ENCODE data around the gene TSPYL2.

TSPYL2 gene

GRCh38 chrX:53081925-53082772 is at the start of gene TSPYL2:
Gene TSPYL2, plus strand, starts transcription at chrX:53082367. Its CDS starts 132 bp downstream, at chrX:53082499.
- peak; percentile 97 for DNase-seq

- no peak for DNase-seq
These were observed 46.0 kb upstream of the TSPYL2 start for GRCh38 chrX:53036149-53036548.

- no peak for DNase-seq
These were observed 42.9 kb upstream of the TSPYL2 start for GRCh38 chrX:53039236-53039635.

GRCh38 chrX:53044995-53045394 is 37.2 kb upstream of the TSPYL2 start:
- DNase-seq, result no peak

GRCh38 chrX:53047228-53047627 is 34.9 kb upstream of the TSPYL2 start:
- DNase-seq, result no peak

GRCh38 chrX:53048169-53049126 is 33.7 kb upstream of the TSPYL2 start, which contains the start of gene GPR173:
Gene GPR173, plus strand, starts transcription at chrX:53048789. Its CDS starts 27,833 bp downstream, at chrX:53076622.
- DNase-seq, result peak; percentile 48

GRCh38 chrX:53049127-53049517 is 33.0 kb upstream of the TSPYL2 start:
- no peak for DNase-seq

- DNase-seq, result no peak
These were observed 31.3 kb upstream of the TSPYL2 start for GRCh38 chrX:53050841-53051240.

- DNase-seq, result no peak
These were observed 26.8 kb upstream of the TSPYL2 start for GRCh38 chrX:53055244-53055849.

- DNase-seq, result no peak
These were observed 25.9 kb upstream of the TSPYL2 start for GRCh38 chrX:53056292-53056691.

- no peak for DNase-seq
These were observed 17.1 kb upstream of the TSPYL2 start for GRCh38 chrX:53065104-53065503.

- no peak for DNase-seq
These were observed 11.1 kb upstream of the TSPYL2 start for GRCh38 chrX:53071064-53071463.

- no peak for DNase-seq
These were observed 10.4 kb upstream of the TSPYL2 start for GRCh38 chrX:53071604-53072417.

GRCh38 chrX:53072418-53073114 is 9.6 kb upstream of the TSPYL2 start:
- DNase-seq, result no peak

GRCh38 chrX:53073115-53073586 is 9.0 kb upstream of the TSPYL2 start:
- no peak for DNase-seq

- DNase-seq, result no peak
These were observed 7.2 kb upstream of the TSPYL2 start for GRCh38 chrX:53075011-53075410.

GRCh38 chrX:53076671-53077070 is 5.5 kb upstream of the TSPYL2 start:
- no peak for DNase-seq

- DNase-seq, result no peak
These were observed 4.7 kb upstream of the TSPYL2 start for GRCh38 chrX:53077207-53078197.

- no peak for DNase-seq
These were observed 3.2 kb upstream of the TSPYL2 start for GRCh38 chrX:53078943-53079342.

Measured in T1000 (cell line).